SW480 (cell line): ENCODE results near the gene SPDYE4.

Experiments used
- DNase-seq: peaks from one replicate; pipeline ENCODE4 v3.0.0-alpha.2; 2016; ENCODE audit warnings: low spot score

The SPDYE4 gene

GRCh38 chr17:8741366-8741765, 17.0 kb downstream of the SPDYE4 start:
- no peak for DNase-seq

GRCh38 chr17:8740486-8740885, 17.9 kb downstream of the SPDYE4 start:
- no peak for DNase-seq

GRCh38 chr17:8739097-8739496, 19.2 kb downstream of the SPDYE4 start:
- no peak for DNase-seq

- no peak for DNase-seq
Observed at GRCh38 chr17:8736796-8737195, 21.6 kb downstream of the SPDYE4 start.

GRCh38 chr17:8736362-8736761, 22.0 kb downstream of the SPDYE4 start:
- no peak for DNase-seq

- DNase-seq, result no peak
Observed at GRCh38 chr17:8735336-8735939, 22.9 kb downstream of the SPDYE4 start.

GRCh38 chr17:8734876-8735275, 23.5 kb downstream of the SPDYE4 start:
- DNase-seq, result no peak

- DNase-seq, result no peak
Observed at GRCh38 chr17:8732406-8733085, 25.8 kb downstream of the SPDYE4 start.

GRCh38 chr17:8729860-8730259, 28.5 kb downstream of the SPDYE4 start:
- no peak for DNase-seq

GRCh38 chr17:8729421-8729820, 28.9 kb downstream of the SPDYE4 start:
- DNase-seq, result no peak

- no peak for DNase-seq
Observed at GRCh38 chr17:8728971-8729370, 29.4 kb downstream of the SPDYE4 start.

- DNase-seq, result no peak
Observed at GRCh38 chr17:8728251-8728938, 30.0 kb downstream of the SPDYE4 start.

GRCh38 chr17:8726941-8727555, 31.3 kb downstream of the SPDYE4 start:
- DNase-seq, result no peak

GRCh38 chr17:8725881-8726876, 32.2 kb downstream of the SPDYE4 start:
- DNase-seq, result no peak

- no peak for DNase-seq
Observed at GRCh38 chr17:8724451-8724850, 33.9 kb downstream of the SPDYE4 start.

- DNase-seq, result no peak
Observed at GRCh38 chr17:8720596-8720995, 37.8 kb downstream of the SPDYE4 start.

- DNase-seq, result peak; percentile 26
Observed at GRCh38 chr17:8719291-8720246, 38.8 kb downstream of the SPDYE4 start.

- no peak for DNase-seq
Observed at GRCh38 chr17:8718001-8718563, 40.3 kb downstream of the SPDYE4 start.

- no peak for DNase-seq
Observed at GRCh38 chr17:8713878-8714277, 44.5 kb downstream of the SPDYE4 start.

GRCh38 chr17:8713315-8713714, 45.0 kb downstream of the SPDYE4 start:
- DNase-seq, result no peak
